Measurements from ENCODE around the gene FIG4.

Gene FIG4

DNA sequence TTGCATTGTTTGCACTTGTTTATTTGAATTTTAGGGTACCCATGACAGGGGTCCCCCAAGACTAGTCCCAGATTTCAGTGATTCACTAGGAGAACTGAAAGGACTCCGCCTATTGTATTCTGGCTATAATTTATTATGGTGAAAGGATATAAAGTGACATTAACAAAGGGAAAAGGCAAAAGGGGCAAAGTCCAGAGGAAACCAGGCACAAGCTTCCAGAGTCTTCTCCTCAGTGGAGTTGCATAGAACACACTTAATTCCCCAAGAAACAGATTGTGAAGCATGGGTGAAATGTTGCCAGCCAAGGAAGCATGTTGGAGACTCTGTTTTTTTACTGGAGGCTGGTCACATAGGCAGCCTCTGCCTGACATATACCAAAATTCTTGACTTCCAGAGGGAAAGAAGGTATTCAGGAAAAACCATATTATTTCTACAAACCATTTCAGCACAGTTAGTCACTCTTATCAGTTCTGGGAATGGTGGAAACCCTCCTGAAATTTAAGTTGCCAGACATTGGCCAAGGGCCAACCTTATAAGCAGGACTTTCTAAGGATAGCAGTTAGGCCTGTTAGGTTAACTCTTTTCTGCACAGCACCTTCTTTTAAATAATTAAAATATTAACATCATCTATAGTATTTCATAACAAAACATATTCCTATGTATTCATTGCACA is 71.8 kb downstream of the FIG4 start:
- ChIA-PET POLR2A (no interaction called here), CTCF (no interaction called here)
- DNase-seq = no peak
- H3K4me3 ChIP-seq (ENCODE audit: control insufficient read depth in 1 of 7, extremely low read depth in 1 of 7, insufficient read depth in 4 of 7, low read depth in 2 of 7, low read length in 6 of 7) = no peak overlapping the region
- H3K27ac ChIP-seq (ENCODE audit: insufficient read depth in 1 of 2, low read depth in 1 of 2, low read length in 2 of 2, poor library complexity in 1 of 2, severe bottlenecking in 2 of 2) = no peak overlapping the region
- no peaks in the 10 kb centered on the region for H3K27me3 ChIP-seq (replicated peaks in 2 of 5; ENCODE audit: control insufficient read depth in 4 of 5, insufficient read depth in 5 of 5, low read length in 4 of 5)
- H3K4me1 ChIP-seq (ENCODE audit: control extremely low read depth in 1 of 4, control insufficient read depth in 4 of 4, insufficient read depth in 4 of 4, low read length in 3 of 4) = peaks cover 0 to 3% (median 0%) of the 10 kb centered on the region in 4 experiments
- WGBS (ENCODE audit: insufficient coverage) = no CpG with 5 or more reads among the region's 1 CpG
- peaks cover 5 to 16% (median 7%) of the 10 kb centered on the region in 4 experiments for H3K36me3 ChIP-seq (ENCODE audit: control insufficient read depth in 4 of 4, insufficient read depth in 4 of 4, low read length in 3 of 4)
- H3K9me3 ChIP-seq (ENCODE audit: control extremely low read depth in 1 of 5, control insufficient read depth in 4 of 5, insufficient read depth in 2 of 5, low read depth in 1 of 5, low read length in 4 of 5) = peaks cover 0 to 2% (median 0%) of the 10 kb centered on the region in 5 experiments

DNA sequence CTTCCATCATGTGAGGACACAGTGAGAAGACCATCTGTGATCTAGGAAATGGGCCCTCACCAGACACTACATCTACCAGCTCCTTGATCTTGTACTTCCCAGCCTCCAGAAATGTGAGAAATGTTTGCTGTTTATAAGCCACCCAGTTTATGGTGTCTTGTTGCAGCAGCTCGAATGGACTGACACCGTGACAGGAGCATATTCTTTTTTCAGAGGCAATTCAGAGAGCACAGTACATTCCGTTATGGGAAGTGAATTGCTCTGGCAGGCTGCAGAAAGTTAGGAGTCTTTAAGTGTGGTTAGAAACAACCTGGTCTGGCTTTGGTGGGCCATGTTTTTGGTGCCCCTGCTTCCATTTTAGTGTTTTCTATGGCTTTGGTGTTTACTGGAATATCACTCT is 75.1 kb downstream of the FIG4 start:
- no peak for DNase-seq
- Histone ChIP-seq H3K9me3 (ENCODE audit: control extremely low read depth in 1 of 5, control insufficient read depth in 4 of 5, insufficient read depth in 2 of 5, low read depth in 1 of 5, low read length in 4 of 5) (no peaks in the 10 kb centered on the region), H3K36me3 (ENCODE audit: control insufficient read depth in 4 of 4, insufficient read depth in 4 of 4, low read length in 3 of 4) (peaks cover 8 to 24% (median 13%) of the 10 kb centered on the region in 4 experiments), H3K27ac (ENCODE audit: insufficient read depth in 1 of 2, low read depth in 1 of 2, low read length in 2 of 2, poor library complexity in 1 of 2, severe bottlenecking in 2 of 2) (no peak overlapping the region), H3K27me3 (replicated peaks in 2 of 5; ENCODE audit: control insufficient read depth in 4 of 5, insufficient read depth in 5 of 5, low read length in 4 of 5) (no peaks in the 10 kb centered on the region), H3K4me1 (ENCODE audit: control extremely low read depth in 1 of 4, control insufficient read depth in 4 of 4, insufficient read depth in 4 of 4, low read length in 3 of 4) (peaks cover 0 to 9% (median 0%) of the 10 kb centered on the region in 4 experiments), H3K4me3 (ENCODE audit: control insufficient read depth in 1 of 7, extremely low read depth in 1 of 7, insufficient read depth in 4 of 7, low read depth in 2 of 7, low read length in 6 of 7) (no peak overlapping the region)
- WGBS (ENCODE audit: insufficient coverage) = 94% methylated on average over 3 of the region's 3 CpGs
- ChIA-PET CTCF (no interaction called here), POLR2A (interaction anchor here (0.6 kb wide), 1 partner anchor 230 kb away, joined by 3 read pairs; no protein-coding TSS in a partner anchor)

DNA sequence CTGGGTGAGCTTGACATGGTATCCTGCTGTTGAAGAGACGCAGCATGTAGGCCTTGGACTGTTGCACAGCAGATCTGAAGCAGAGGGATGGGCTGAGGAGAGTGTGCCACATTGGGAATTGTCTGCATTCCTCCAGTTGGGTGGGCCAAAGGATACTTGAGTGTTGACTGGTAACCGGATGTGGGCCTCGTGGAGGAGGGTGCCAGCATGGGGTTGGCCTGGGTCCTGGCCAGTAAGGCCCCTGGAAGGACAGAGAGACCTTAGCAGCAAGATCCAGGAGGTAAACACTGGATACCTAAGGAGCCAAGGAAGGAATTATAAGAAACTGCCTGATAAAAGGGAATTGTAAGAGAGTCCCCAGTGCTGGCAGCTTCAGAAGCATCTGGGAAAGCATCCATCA is 76.9 kb downstream of the FIG4 start:
- Histone ChIP-seq H3K9me3 (ENCODE audit: control extremely low read depth in 1 of 5, control insufficient read depth in 4 of 5, insufficient read depth in 2 of 5, low read depth in 1 of 5, low read length in 4 of 5) (peaks cover 0 to 2% (median 0%) of the 10 kb centered on the region in 5 experiments), H3K4me1 (ENCODE audit: control extremely low read depth in 1 of 4, control insufficient read depth in 4 of 4, insufficient read depth in 4 of 4, low read length in 3 of 4) (peaks cover 0 to 18% (median 0%) of the 10 kb centered on the region in 4 experiments), H3K27ac (ENCODE audit: insufficient read depth in 1 of 2, low read depth in 1 of 2, low read length in 2 of 2, poor library complexity in 1 of 2, severe bottlenecking in 2 of 2) (no peak overlapping the region), H3K36me3 (ENCODE audit: control insufficient read depth in 4 of 4, insufficient read depth in 4 of 4, low read length in 3 of 4) (peaks cover 8 to 24% (median 13%) of the 10 kb centered on the region in 4 experiments), H3K27me3 (replicated peaks in 2 of 5; ENCODE audit: control insufficient read depth in 4 of 5, insufficient read depth in 5 of 5, low read length in 4 of 5) (no peaks in the 10 kb centered on the region), H3K4me3 (ENCODE audit: control insufficient read depth in 1 of 7, extremely low read depth in 1 of 7, insufficient read depth in 4 of 7, low read depth in 2 of 7, low read length in 6 of 7) (no peak overlapping the region)
- WGBS (ENCODE audit: insufficient coverage) = 100% methylated on average over 3 of the region's 3 CpGs
- CTCF ChIA-PET = no interaction called here
- DNase-seq = no peak
- POLR2A ChIA-PET = no interaction called here

GRCh38 chr6:109768485-109768884 is 77.4 kb downstream of the FIG4 start:
- peaks cover 0 to 18% (median 0%) of the 10 kb centered on the region in 4 experiments for H3K4me1 ChIP-seq (ENCODE audit: control extremely low read depth in 1 of 4, control insufficient read depth in 4 of 4, insufficient read depth in 4 of 4, low read length in 3 of 4)
- H3K9me3 ChIP-seq (ENCODE audit: control extremely low read depth in 1 of 5, control insufficient read depth in 4 of 5, insufficient read depth in 2 of 5, low read depth in 1 of 5, low read length in 4 of 5) = peaks cover 0 to 2% (median 0%) of the 10 kb centered on the region in 5 experiments
- no peak overlapping the region for H3K27ac ChIP-seq (ENCODE audit: insufficient read depth in 1 of 2, low read depth in 1 of 2, low read length in 2 of 2, poor library complexity in 1 of 2, severe bottlenecking in 2 of 2)
- ChIA-PET CTCF (no interaction called here), POLR2A (no interaction called here)
- no peak overlapping the region for H3K4me3 ChIP-seq (ENCODE audit: control insufficient read depth in 1 of 7, extremely low read depth in 1 of 7, insufficient read depth in 4 of 7, low read depth in 2 of 7, low read length in 6 of 7)
- no peak for DNase-seq
- peaks cover 7 to 24% (median 13%) of the 10 kb centered on the region in 4 experiments for H3K36me3 ChIP-seq (ENCODE audit: control insufficient read depth in 4 of 4, insufficient read depth in 4 of 4, low read length in 3 of 4)
- WGBS (ENCODE audit: insufficient coverage) = 91% methylated on average over 5 of the region's 5 CpGs
- no peaks in the 10 kb centered on the region for H3K27me3 ChIP-seq (replicated peaks in 2 of 5; ENCODE audit: control insufficient read depth in 4 of 5, insufficient read depth in 5 of 5, low read length in 4 of 5)

GRCh38 chr6:109769213-109769612 is 78.1 kb downstream of the FIG4 start:
- POLR2A ChIA-PET = no interaction called here
- CTCF ChIA-PET = no interaction called here

GRCh38 chr6:109770047-109770446 is 79.0 kb downstream of the FIG4 start:
- Histone ChIP-seq H3K27ac (ENCODE audit: insufficient read depth in 1 of 2, low read depth in 1 of 2, low read length in 2 of 2, poor library complexity in 1 of 2, severe bottlenecking in 2 of 2) (no peak overlapping the region), H3K36me3 (ENCODE audit: control insufficient read depth in 4 of 4, insufficient read depth in 4 of 4, low read length in 3 of 4) (peaks cover 3 to 21% (median 12%) of the 10 kb centered on the region in 4 experiments), H3K9me3 (ENCODE audit: control extremely low read depth in 1 of 5, control insufficient read depth in 4 of 5, insufficient read depth in 2 of 5, low read depth in 1 of 5, low read length in 4 of 5) (peaks cover 0 to 2% (median 0%) of the 10 kb centered on the region in 5 experiments), H3K4me3 (ENCODE audit: control insufficient read depth in 1 of 7, extremely low read depth in 1 of 7, insufficient read depth in 4 of 7, low read depth in 2 of 7, low read length in 6 of 7) (no peak overlapping the region), H3K27me3 (replicated peaks in 2 of 5; ENCODE audit: control insufficient read depth in 4 of 5, insufficient read depth in 5 of 5, low read length in 4 of 5) (no peaks in the 10 kb centered on the region), H3K4me1 (ENCODE audit: control extremely low read depth in 1 of 4, control insufficient read depth in 4 of 4, insufficient read depth in 4 of 4, low read length in 3 of 4) (peaks cover 0 to 18% (median 0%) of the 10 kb centered on the region in 4 experiments)
- POLR2A ChIA-PET = no interaction called here
- DNase-seq = no peak
- CTCF ChIA-PET = interaction anchor here (1.3 kb wide), 1 partner anchor 41 kb away, joined by 4 read pairs; no protein-coding TSS in a partner anchor
- no CpG with 5 or more reads among the region's 2 CpGs for WGBS (ENCODE audit: insufficient coverage)

More at GRCh38 chr6:109769213-109769612, 78.1 kb downstream of the FIG4 start:
- peaks cover 6 to 24% (median 13%) of the 10 kb centered on the region in 4 experiments for H3K36me3 ChIP-seq (ENCODE audit: control insufficient read depth in 4 of 4, insufficient read depth in 4 of 4, low read length in 3 of 4)
- no peaks in the 10 kb centered on the region for H3K27me3 ChIP-seq (replicated peaks in 2 of 5; ENCODE audit: control insufficient read depth in 4 of 5, insufficient read depth in 5 of 5, low read length in 4 of 5)
- no peak for DNase-seq
- H3K9me3 ChIP-seq (ENCODE audit: control extremely low read depth in 1 of 5, control insufficient read depth in 4 of 5, insufficient read depth in 2 of 5, low read depth in 1 of 5, low read length in 4 of 5) = peaks cover 0 to 2% (median 0%) of the 10 kb centered on the region in 5 experiments
- H3K4me1 ChIP-seq (ENCODE audit: control extremely low read depth in 1 of 4, control insufficient read depth in 4 of 4, insufficient read depth in 4 of 4, low read length in 3 of 4) = peaks cover 0 to 18% (median 0%) of the 10 kb centered on the region in 4 experiments
- no peak overlapping the region for H3K27ac ChIP-seq (ENCODE audit: insufficient read depth in 1 of 2, low read depth in 1 of 2, low read length in 2 of 2, poor library complexity in 1 of 2, severe bottlenecking in 2 of 2)
- H3K4me3 ChIP-seq (ENCODE audit: control insufficient read depth in 1 of 7, extremely low read depth in 1 of 7, insufficient read depth in 4 of 7, low read depth in 2 of 7, low read length in 6 of 7) = no peak overlapping the region
- 100% methylated on average over 2 of the region's 3 CpGs for WGBS (ENCODE audit: insufficient coverage)

GRCh38 chr6:109770779-109771178 is 79.7 kb downstream of the FIG4 start:
- 78% methylated on average over 3 of the region's 5 CpGs for WGBS (ENCODE audit: insufficient coverage)
- Histone ChIP-seq H3K27ac (ENCODE audit: insufficient read depth in 1 of 2, low read depth in 1 of 2, low read length in 2 of 2, poor library complexity in 1 of 2, severe bottlenecking in 2 of 2) (no peak overlapping the region), H3K27me3 (replicated peaks in 2 of 5; ENCODE audit: control insufficient read depth in 4 of 5, insufficient read depth in 5 of 5, low read length in 4 of 5) (no peaks in the 10 kb centered on the region), H3K9me3 (ENCODE audit: control extremely low read depth in 1 of 5, control insufficient read depth in 4 of 5, insufficient read depth in 2 of 5, low read depth in 1 of 5, low read length in 4 of 5) (peaks cover 0 to 2% (median 0%) of the 10 kb centered on the region in 5 experiments), H3K4me3 (ENCODE audit: control insufficient read depth in 1 of 7, extremely low read depth in 1 of 7, insufficient read depth in 4 of 7, low read depth in 2 of 7, low read length in 6 of 7) (no peak overlapping the region), H3K4me1 (ENCODE audit: control extremely low read depth in 1 of 4, control insufficient read depth in 4 of 4, insufficient read depth in 4 of 4, low read length in 3 of 4) (peaks cover 0 to 18% (median 0%) of the 10 kb centered on the region in 4 experiments), H3K36me3 (ENCODE audit: control insufficient read depth in 4 of 4, insufficient read depth in 4 of 4, low read length in 3 of 4) (peaks cover 3 to 19% (median 12%) of the 10 kb centered on the region in 4 experiments)
- no peak for DNase-seq
- POLR2A ChIA-PET = no interaction called here
- CTCF ChIA-PET = interaction anchor here (1.3 kb wide), 1 partner anchor 40 kb away, joined by 4 read pairs; no protein-coding TSS in a partner anchor

Measured in common myeloid progenitor, CD34-positive (primary cell).